Measurements from ENCODE around the gene PPFIA1. TPM values are rescaled to one million over a fixed set of nuclear protein-coding genes. Genes with fewer than 3 reads are reported as not detected.

The PPFIA1 gene
- total RNA-seq (ENCODE audit: low replicate concordance), result 36.3 and 37.1 TPM in 2 replicates

- TF ChIP-seq, protein P1, sequence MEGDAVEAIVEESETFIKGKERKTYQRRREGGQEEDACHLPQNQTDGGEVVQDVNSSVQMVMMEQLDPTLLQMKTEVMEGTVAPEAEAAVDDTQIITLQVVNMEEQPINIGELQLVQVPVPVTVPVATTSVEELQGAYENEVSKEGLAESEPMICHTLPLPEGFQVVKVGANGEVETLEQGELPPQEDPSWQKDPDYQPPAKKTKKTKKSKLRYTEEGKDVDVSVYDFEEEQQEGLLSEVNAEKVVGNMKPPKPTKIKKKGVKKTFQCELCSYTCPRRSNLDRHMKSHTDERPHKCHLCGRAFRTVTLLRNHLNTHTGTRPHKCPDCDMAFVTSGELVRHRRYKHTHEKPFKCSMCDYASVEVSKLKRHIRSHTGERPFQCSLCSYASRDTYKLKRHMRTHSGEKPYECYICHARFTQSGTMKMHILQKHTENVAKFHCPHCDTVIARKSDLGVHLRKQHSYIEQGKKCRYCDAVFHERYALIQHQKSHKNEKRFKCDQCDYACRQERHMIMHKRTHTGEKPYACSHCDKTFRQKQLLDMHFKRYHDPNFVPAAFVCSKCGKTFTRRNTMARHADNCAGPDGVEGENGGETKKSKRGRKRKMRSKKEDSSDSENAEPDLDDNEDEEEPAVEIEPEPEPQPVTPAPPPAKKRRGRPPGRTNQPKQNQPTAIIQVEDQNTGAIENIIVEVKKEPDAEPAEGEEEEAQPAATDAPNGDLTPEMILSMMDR (IDR thresholded peaks at IDR 0.05; ENCODE audit: insufficient read depth, low read length), result no peak
- H3K4me3 ChIP-seq (ENCODE audit: low read depth, low read length), result peak within 1 kb of the TSS; percentile 86
- DNase-seq (ENCODE audit: low read depth), result peak; percentile 90
These were observed at the start of gene PPFIA1 for GRCh38 chr11:70270104-70270876. Gene PPFIA1, plus strand, starts transcription at chr11:70270690. Its CDS starts 1,483 bp downstream, at chr11:70272173.

DNA sequence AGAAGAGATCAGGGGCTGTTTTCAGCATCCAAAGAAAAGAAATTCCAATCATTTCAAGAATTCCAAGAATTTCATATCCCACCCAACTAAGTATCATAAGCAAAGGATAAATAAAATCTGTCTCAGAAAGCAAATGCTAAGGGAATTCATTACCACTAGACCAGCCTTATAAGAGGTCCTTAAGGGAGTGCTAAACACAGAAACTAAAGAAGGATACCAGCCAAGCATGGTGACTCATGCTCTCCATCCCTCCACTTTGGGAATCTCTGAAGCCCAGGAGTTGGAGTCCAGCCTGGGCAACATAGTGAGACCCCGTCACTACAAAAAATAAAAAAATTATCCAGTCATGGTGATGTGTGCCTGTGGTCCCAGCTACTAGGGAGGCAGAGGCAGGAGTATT is 49.6 kb upstream of the PPFIA1 start:
- TF ChIP-seq, protein P1 (IDR thresholded peaks at IDR 0.05; ENCODE audit: insufficient read depth, low read length), result no peak
- peak; percentile 52 for DNase-seq (ENCODE audit: low read depth)
- no peak overlapping the region for H3K4me3 ChIP-seq (ENCODE audit: low read depth, low read length)

DNA sequence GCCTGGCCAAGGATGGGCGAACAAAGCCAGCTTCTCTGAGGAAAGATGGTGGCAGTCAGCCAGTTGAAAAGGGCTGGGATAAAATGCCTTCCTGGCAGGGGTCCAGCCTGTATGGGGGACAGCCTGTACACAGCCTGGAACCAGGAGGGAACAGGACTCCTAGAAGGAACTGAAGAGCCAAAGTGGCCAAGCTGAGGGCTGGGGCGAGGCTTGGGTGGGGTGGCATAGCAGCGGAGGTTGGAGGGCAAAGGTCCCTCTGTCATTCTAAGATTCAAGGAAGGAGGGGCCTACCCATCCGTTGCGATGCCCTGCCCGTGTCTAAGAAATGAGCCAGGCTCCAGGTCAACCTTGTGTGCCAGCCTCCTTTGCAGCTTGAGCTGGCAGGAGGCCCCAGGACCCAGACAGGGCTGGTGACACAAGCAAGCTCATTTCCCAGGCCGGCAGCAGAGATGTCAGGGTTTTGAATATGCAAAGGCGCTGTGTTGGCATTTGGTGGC is 44.8 kb upstream of the PPFIA1 start:
- TF ChIP-seq, protein P1 (IDR thresholded peaks at IDR 0.05; ENCODE audit: insufficient read depth, low read length), result no peak
- DNase-seq (ENCODE audit: low read depth), result peak; percentile 47

DNA sequence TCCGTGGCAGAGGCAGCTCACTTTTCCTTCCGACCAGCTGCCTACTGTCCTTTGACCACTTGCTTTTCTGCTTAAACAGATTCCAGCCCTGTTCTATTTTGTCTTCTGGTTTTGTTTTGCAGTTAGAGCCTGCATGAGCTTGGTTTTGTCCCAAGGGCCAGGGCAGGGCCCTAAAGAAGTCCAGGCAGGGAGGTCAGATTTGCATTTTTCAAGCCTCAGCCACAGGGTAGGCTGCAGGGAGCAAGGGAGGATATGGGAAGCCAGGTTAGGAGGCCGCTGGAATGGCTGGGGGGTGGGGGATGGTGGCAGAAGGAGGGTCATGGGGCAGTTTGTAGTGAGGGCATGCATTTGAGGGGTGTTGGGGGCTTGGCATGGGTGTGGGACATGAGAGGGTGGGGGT is 44.3 kb upstream of the PPFIA1 start:
- H3K4me3 ChIP-seq (ENCODE audit: low read depth, low read length), result no peak overlapping the region
- TF ChIP-seq, protein P1 (IDR thresholded peaks at IDR 0.05; ENCODE audit: insufficient read depth, low read length), result no peak
- DNase-seq (ENCODE audit: low read depth), result no peak

More for the DNA sequence above, 44.8 kb upstream of the PPFIA1 start:
- H3K4me3 ChIP-seq (ENCODE audit: low read depth, low read length), result no peak overlapping the region

DNA sequence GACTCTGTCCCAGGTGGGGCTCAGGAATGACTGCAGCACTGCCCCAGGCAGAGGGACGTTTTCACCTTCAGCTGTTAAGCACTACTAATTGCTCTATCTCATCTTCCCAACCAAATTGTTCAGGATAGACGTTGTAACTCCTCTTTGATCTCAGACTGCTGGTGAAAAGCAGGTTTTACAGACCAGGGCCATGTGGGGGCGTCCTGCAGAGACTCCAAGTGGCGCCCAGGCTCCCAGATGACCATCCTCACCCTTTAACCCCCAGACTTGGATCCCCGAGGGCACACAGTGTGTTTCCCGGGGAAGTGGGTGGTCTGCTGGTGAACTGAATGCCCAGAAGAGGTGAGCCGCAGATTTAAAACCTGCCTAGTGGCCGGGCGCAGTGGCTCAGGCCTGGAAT is 43.5 kb upstream of the PPFIA1 start:
- no peak overlapping the region for H3K4me3 ChIP-seq (ENCODE audit: low read depth, low read length)
- no peak for DNase-seq (ENCODE audit: low read depth)
- TF ChIP-seq, protein P1 (IDR thresholded peaks at IDR 0.05; ENCODE audit: insufficient read depth, low read length), result no peak

DNA sequence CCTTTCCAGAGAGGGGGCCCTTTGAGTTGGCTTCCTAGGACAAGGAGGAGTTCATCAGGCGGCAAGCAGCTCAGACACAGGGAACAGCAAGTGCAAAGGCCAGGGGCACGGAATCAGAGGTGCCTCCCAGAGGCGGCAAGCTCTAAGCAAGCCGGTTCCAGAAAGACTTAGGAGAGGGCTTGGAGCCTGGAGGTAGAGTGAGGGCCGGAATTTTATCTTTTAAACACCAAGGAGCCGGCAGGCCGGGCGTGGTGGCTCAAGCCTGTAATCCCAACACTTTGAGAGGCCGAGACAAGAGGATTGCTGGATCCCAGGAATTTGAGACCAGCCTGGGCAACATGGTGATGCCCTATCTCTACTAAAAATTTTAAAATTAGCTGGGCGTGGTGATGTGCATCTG is 40.8 kb upstream of the PPFIA1 start:
- DNase-seq (ENCODE audit: low read depth), result no peak

More for the DNA sequence above, 40.8 kb upstream of the PPFIA1 start:
- TF ChIP-seq, protein P1 (IDR thresholded peaks at IDR 0.05; ENCODE audit: insufficient read depth, low read length), result no peak
- H3K4me3 ChIP-seq (ENCODE audit: low read depth, low read length), result no peak overlapping the region
